Skeletal muscle tissue (tissue), 4 donors: Measurements from ENCODE around the gene KATNB1. TPM values are rescaled to one million over a fixed set of nuclear protein-coding genes. Genes with fewer than 3 reads are reported as not detected.
"Not testable (repeated sequence)": the region's sequence is repeated elsewhere in the genome, so short reads cannot be mapped to it uniquely, and the experiment has no call there.

Experiments used
- H3K27ac ChIP-seq: one replicate; pipeline ENCODE4 v1.7.0; 2013; ENCODE audit warnings: mild to moderate bottlenecking, low read depth, low read length, inconsistent platforms
- H3K27me3 ChIP-seq, 3 donors: one replicate each; pipeline ENCODE4 v1.7.0; 2013; ENCODE audit warnings: low read length in 3 of 3; ENCODE audit not compliant: control insufficient read depth in 3 of 3, insufficient read depth in 3 of 3
- H3K36me3 ChIP-seq, 3 donors: one replicate each; pipeline ENCODE4 v1.7.0; 2013; ENCODE audit warnings: low read length in 3 of 3; ENCODE audit not compliant: control insufficient read depth in 3 of 3, insufficient read depth in 3 of 3
- H3K4me1 ChIP-seq, 3 donors: one replicate each; pipeline ENCODE4 v1.7.0; 2013; ENCODE audit warnings: low read length in 3 of 3, mild to moderate bottlenecking in 3 of 3; ENCODE audit not compliant: control insufficient read depth in 3 of 3, insufficient read depth in 3 of 3
- H3K4me3 ChIP-seq, 3 donors: one replicate each; pipeline ENCODE4 v1.7.0; 2013; ENCODE audit warnings: low read length in 3 of 3
- H3K9ac ChIP-seq, 3 donors: one replicate each; pipeline ENCODE4 v1.7.0; 2013; ENCODE audit warnings: low read length in 3 of 3, mild to moderate bottlenecking in 3 of 3, moderate library complexity in 2 of 3, low read depth in 1 of 3
- H3K9me3 ChIP-seq, 3 donors: one replicate each; pipeline ENCODE4 v1.7.0; 2013; ENCODE audit warnings: low read length in 3 of 3; ENCODE audit not compliant: control insufficient read depth in 3 of 3
- total RNA-seq: library from RNA; depleted of rRNA; stranded (reverse); fragments of >200 nt; gene quantifications from one replicate; pipeline ENCODE4 v1.2.3, GENCODE V29; 2014
- donor health status: Osteomylitis.

Gene KATNB1
- total RNA-seq, 1 donor from 2014 or later, result 24.0 TPM

DNA sequence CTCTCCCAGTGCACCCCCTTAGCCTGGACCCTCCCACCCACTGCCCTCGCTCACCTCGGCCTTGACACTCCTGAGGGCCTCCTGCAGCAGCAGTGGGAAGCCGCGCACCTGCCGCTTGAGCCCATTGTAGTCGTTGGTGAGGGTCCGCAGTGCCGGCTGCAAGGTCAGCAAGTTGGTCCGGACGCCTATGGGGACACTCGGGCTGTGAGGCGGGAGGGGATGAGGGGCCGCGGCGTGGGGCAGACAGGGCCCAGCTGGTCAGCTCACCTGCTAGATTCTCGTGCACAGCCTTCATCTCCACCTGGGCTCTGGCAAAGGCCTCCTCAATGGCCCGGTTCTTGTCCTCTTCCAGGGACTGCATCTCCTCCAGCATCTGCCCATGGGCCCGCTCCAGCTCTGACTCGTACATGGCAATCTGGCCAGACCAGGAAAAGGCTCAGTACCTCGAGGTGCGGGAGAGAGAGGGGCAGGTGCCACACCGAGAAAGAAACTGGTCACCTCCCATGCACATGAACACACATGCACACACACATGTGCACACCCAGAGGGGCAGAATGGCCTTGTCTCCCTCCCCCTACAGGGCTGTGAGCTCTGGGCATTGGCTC is 34.1 kb downstream of the KATNB1 start:
- Histone ChIP-seq H3K27me3 (no peaks in the 10 kb centered on the region), H3K9ac (no peak overlapping the region), H3K27ac (no peak overlapping the region), H3K9me3 (no peaks in the 10 kb centered on the region), H3K4me1 (no peaks in the 10 kb centered on the region), H3K36me3 (peaks cover 12 to 21% (median 19%) of the 10 kb centered on the region in 3 donors), H3K4me3 (no peak overlapping the region)

DNA sequence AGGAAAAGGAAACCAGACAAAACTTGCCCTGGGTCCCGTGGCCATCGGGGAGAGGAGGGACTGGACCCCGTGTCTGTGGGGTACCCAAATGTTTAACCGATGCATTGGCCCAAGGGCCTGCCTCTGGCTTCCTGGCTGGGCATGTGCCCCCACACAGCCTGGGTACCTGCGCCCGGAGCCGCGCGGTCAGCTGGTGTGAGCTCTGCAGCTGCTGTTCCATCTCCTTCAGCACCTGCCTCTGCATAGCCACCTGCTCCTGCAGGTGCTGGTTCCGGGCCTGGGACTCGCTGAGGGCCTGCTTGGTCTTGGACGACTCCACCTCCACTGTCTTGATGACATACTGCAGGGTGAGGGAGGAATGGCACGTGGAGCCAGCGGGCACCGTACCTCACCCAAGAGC is 34.8 kb downstream of the KATNB1 start:
- Histone ChIP-seq H3K9me3 (no peaks in the 10 kb centered on the region), H3K9ac (no peak overlapping the region), H3K4me1 (peaks cover 0 to under 1% (median 0%) of the 10 kb centered on the region in 3 donors), H3K27ac (no peak overlapping the region), H3K27me3 (no peaks in the 10 kb centered on the region), H3K36me3 (peaks cover 12 to 21% (median 19%) of the 10 kb centered on the region in 3 donors), H3K4me3 (no peak overlapping the region)

DNA sequence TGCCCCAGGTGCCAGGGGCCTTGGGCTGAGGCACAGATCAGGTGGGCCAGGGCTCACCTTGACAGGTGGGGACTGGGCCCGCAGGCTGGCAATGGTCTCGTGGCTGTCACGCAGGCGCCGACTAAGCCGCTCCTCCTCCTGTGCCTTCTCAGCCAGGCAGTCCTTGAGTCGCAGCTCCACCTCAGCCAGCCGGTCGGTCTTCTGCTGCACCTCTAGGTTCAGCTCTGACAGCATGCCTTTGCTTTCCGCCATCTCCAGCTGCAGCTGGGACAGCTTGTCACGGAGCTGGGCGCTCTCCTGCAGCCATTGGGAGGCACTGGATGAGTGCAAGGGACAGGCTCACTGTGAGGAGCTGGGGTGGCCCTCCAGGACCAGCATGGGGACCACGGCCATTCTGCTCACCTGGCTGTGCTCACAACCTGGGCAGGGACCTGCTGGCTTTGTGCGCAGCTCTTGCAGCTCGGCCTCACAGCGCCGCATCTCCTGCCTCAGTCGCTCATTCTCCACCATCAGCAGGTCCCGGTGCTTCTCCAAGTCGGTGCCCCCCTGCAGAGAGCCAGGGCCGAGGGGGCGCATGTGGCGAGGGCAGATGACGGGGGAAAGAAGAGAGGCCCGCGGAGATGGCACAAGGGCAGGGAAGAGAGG is 35.7 kb downstream of the KATNB1 start:
- Histone ChIP-seq H3K4me1 (peaks cover 0 to 7% (median 2%) of the 10 kb centered on the region in 3 donors), H3K9ac (no peak overlapping the region), H3K27me3 (no peaks in the 10 kb centered on the region), H3K36me3 (peaks cover 12 to 21% (median 21%) of the 10 kb centered on the region in 3 donors), H3K4me3 (no peak overlapping the region), H3K27ac (no peak overlapping the region), H3K9me3 (no peaks in the 10 kb centered on the region)

GRCh38 chr16:57773019-57773418 is 37.4 kb downstream of the KATNB1 start:
- Histone ChIP-seq H3K9me3 (no peaks in the 10 kb centered on the region), H3K9ac (no peak overlapping the region), H3K27me3 (no peaks in the 10 kb centered on the region), H3K4me1 (peaks cover 0 to 7% (median 2%) of the 10 kb centered on the region in 3 donors), H3K27ac (no peak overlapping the region), H3K36me3 (peaks cover 10 to 22% (median 20%) of the 10 kb centered on the region in 3 donors), H3K4me3 (no peak overlapping the region)

DNA sequence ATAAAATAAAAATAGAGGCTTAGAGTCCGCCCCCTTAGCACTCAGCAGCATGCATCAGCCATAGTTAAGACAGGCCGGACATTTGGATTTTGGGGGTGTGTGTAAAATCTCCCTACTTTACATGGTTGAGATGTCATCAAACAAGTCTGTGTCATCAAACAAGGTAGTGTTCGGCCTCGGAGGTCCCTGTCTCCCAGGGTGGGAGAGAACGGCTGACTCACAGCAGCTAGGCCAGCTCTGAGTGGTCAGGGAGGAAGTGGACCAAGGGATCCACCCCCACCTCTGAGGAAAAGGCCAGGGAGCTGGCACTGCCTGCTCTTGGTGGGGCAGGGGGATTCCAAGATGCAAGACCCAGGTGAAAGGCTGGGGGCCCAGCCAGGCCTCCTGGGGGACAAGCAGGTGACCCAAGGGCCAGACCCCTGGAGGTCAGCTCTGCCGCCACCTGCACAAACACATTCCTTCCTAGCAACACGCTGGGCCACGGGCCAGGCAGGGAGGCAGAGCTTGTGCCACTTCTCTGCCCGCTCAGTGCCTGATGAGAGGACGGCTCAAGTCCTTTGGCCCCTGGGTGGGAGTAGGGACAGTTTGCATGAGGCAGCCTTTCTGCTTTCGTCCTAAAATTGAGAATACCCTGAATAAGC is 38.2 kb downstream of the KATNB1 start:
- peaks cover 10 to 22% (median 20%) of the 10 kb centered on the region in 3 donors for H3K36me3 ChIP-seq
- no peaks in the 10 kb centered on the region for H3K27me3 ChIP-seq
- no peak overlapping the region for H3K9ac ChIP-seq
- peaks cover 0 to 7% (median 2%) of the 10 kb centered on the region in 3 donors for H3K4me1 ChIP-seq
- H3K4me3 ChIP-seq, result no peak overlapping the region
- no peaks in the 10 kb centered on the region for H3K9me3 ChIP-seq
- H3K27ac ChIP-seq, result no peak overlapping the region

DNA sequence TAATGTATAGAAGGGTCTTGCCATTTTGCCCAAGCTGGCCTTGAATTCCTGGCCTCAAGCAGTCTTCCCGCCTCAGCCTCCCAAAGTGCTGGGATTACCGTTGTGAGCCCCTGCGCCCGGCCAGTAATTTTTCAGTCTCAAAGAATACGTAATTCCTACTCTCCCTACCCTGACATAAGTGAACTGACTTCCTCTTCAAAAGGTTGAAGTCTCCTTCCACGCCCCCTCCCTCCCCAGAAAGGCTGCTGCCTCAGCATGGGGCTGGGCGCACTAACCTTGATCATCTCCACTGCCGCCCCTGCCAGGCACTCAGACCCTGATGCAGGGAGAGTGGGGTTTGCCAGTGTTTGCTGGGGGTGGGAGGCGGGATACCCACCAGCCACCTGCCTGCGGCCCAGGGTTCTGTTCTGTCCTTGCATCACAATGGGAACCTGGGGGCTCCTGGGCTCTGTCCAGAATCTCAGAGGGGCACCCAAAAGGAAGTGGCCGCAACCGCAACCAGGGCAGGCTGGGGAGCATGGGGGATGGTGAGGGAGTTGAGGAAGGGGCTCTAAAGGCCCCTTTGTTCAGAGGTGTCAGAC is 39.2 kb downstream of the KATNB1 start:
- no peak overlapping the region for H3K27ac ChIP-seq
- H3K9me3 ChIP-seq, result no peaks in the 10 kb centered on the region
- peak overlapping the region in 1 of 3 donors; percentile 16 for H3K9ac ChIP-seq
- no peak overlapping the region for H3K4me3 ChIP-seq
- no peaks in the 10 kb centered on the region for H3K27me3 ChIP-seq
- peaks cover 0 to 7% (median 2%) of the 10 kb centered on the region in 3 donors for H3K4me1 ChIP-seq
- peaks cover 8 to 18% (median 18%) of the 10 kb centered on the region in 3 donors for H3K36me3 ChIP-seq

DNA sequence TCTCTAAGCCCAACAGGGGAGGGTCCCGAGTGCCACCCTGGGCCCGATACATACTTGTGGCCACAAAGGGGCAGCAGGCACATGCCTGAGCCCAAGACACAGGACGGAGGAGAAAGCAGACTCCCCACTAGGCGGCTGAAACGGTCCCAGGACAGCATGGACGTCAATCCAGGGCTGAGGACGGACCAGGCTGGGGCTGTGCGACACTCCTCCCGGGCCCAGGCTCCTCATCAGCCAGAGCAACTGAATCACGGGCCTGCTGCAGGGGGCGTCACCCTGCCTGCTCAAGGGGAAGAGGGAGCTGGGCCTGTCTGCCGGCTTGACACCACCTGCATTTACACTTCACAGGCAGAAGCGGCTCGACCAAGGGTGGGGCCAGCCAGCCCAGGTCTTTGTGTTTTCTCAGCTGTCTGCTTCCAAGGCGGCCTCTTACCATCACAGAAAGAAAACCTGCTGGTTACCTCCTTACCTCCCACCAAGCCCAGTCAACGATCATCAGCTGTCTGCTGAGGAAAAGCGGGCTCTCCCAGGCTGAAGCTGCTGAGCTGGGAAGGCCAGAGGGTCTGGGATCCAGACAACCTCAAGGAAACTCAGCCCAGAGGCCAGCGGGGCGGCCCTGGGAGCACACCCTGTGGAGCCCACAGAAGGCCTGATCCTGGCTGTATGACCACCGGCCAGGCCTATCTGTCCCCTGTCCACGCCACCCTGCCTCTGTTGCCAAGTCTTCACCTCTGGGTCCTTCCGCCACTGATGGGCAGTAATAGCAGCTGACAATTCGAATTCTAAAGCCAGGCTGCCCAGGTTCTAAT is 40.3 kb downstream of the KATNB1 start:
- H3K36me3 ChIP-seq, result peaks cover 0 to 9% (median 8%) of the 10 kb centered on the region in 3 donors
- H3K9ac ChIP-seq, result peak overlapping the region in 2 of 3 donors; percentile 5 to 50

DNA sequence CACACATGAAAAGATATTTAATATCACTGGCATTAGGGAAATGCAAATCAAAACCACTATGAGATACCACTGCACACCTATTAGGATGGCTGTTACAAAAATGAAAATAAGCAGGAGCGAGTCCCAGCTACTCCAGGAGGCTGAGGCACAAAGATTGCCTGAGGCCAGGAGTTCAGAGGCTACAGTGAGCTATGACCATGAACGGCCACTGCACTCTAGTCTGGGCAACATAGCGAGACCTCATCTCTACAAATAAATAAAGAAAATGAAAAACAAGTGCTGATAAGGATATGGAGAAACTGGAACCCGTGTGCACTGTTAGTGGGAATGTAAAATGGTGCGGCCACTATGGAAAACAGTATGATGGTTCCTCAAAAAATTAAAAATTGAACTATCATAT is 43.1 kb downstream of the KATNB1 start:
- Histone ChIP-seq H3K27me3 (no peaks in the 10 kb centered on the region), H3K36me3 (peaks cover 0 to 5% (median 2%) of the 10 kb centered on the region in 3 donors)

More for the DNA sequence above, 40.3 kb downstream of the KATNB1 start:
- no peaks in the 10 kb centered on the region for H3K9me3 ChIP-seq
- H3K4me1 ChIP-seq, result peaks cover 0 to 7% (median 2%) of the 10 kb centered on the region in 3 donors
- H3K4me3 ChIP-seq, result peak overlapping the region in 1 of 3 donors; percentile 45
- H3K27me3 ChIP-seq, result no peaks in the 10 kb centered on the region
- no peak overlapping the region for H3K27ac ChIP-seq

DNA sequence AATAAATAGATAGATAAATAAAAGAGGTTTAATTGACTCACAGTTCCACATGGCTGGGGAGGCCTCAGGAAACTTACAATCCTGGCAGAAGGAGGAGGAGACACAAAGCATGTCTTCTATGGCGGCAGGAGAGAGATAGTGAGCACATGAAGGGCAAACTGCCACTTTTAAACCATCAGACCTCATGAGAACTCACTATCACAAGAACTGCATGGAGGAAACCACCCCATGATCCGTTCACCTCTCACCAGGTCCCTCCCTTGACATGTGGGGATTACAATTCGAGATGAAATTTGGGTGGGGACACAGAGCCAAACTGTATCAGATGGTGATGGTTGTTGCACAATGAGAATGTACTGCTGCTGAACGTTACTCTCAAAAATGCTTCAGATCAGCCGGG is 44.3 kb downstream of the KATNB1 start:
- not testable (repeated sequence) for H3K4me1 ChIP-seq, H3K27ac ChIP-seq, H3K9me3 ChIP-seq, H3K4me3 ChIP-seq, H3K36me3 ChIP-seq, H3K9ac ChIP-seq, H3K27me3 ChIP-seq

More for the DNA sequence above, 43.1 kb downstream of the KATNB1 start:
- Histone ChIP-seq H3K4me1 (peaks cover 0 to 7% (median 2%) of the 10 kb centered on the region in 3 donors), H3K9ac (no peak overlapping the region), H3K4me3 (no peak overlapping the region), H3K27ac (no peak overlapping the region), H3K9me3 (no peaks in the 10 kb centered on the region)
